ENCODE results near the gene MAP3K8. TPM values are rescaled to one million over a fixed set of nuclear protein-coding genes. Genes with fewer than 3 reads are reported as not detected.

Gene MAP3K8
- total and polyA plus RNA-seq, 2 of the 8 experiments (the other 6 are each of a cell fraction or from before 2014, with no cell fraction given), result 5.6 to 6.0 TPM

- 98% methylated on average over 2 of the region's 2 CpGs; no CpG with 5 or more reads in 1 of the 2 experiments for WGBS, 2 experiments (ENCODE audit: extremely low coverage in 1 of 2, insufficient coverage in 1 of 2, insufficient read length in 1 of 2, insufficient replicate concordance in 2 of 2, low coverage in 1 of 2, low lambda C conversion rate in 2 of 2, missing lambda C conversion rate in 1 of 2)
- Histone ChIP-seq H3K79me1 (ENCODE audit: low read depth, low read length) (no peaks in the 10 kb centered on the region), H2AFZ (ENCODE audit: low read length) (no peak overlapping the region), H2BK15ac (ENCODE audit: low read length) (no peak overlapping the region), H3K4me2 (ENCODE audit: insufficient read depth in 1 of 2, low read depth in 2 of 2, low read length in 2 of 2) (no peak overlapping the region), H4K5ac (ENCODE audit: insufficient read length, low read depth, low read length) (no peak overlapping the region), H3K14ac (ENCODE audit: insufficient read length) (no peak overlapping the region), H3K4me3 (ENCODE audit: extremely low read depth in 1 of 4, insufficient read depth in 2 of 4, low read depth in 3 of 4, low read length in 4 of 4) (no peak overlapping the region), H3K4ac (replicated peaks; ENCODE audit: insufficient read length, low read depth, low read length) (no peak overlapping the region), H2BK120ac (replicated peaks; ENCODE audit: low read depth, low read length) (no peak overlapping the region), H4K91ac (replicated peaks; ENCODE audit: insufficient read length, low read length) (no peak overlapping the region), H3K36me3 (ENCODE audit: control insufficient read depth in 2 of 4, insufficient read depth in 4 of 4, low read length in 3 of 4) (no peaks in the 10 kb centered on the region), H3K9ac (replicated peaks in 1 of 4; ENCODE audit: extremely low read depth in 1 of 4, low read depth in 3 of 4, low read length in 3 of 4) (no peak overlapping the region), H2BK20ac (ENCODE audit: low read length) (no peak overlapping the region), H4K20me1 (replicated peaks in 1 of 2; ENCODE audit: control insufficient read depth in 1 of 2, insufficient read depth in 2 of 2, low read length in 2 of 2) (no peaks in the 10 kb centered on the region), H2AK5ac (ENCODE audit: low read depth, low read length) (no peak overlapping the region), H3K23me2 (ENCODE audit: low read depth, low read length) (no peaks in the 10 kb centered on the region), H4K8ac (ENCODE audit: extremely low read depth, insufficient read depth, low read length) (no peak overlapping the region), H2BK12ac (ENCODE audit: low read depth, low read length) (no peak overlapping the region), H3K27ac (ENCODE audit: low read depth, low read length) (no peak overlapping the region), H3K79me2 (ENCODE audit: control insufficient read depth in 1 of 2, insufficient read depth in 2 of 2, low read length in 2 of 2) (no peaks in the 10 kb centered on the region), H3K9me3 (ENCODE audit: insufficient read depth in 2 of 2, low read depth in 1 of 2, low read length in 1 of 2) (no peaks in the 10 kb centered on the region), H3K56ac (replicated peaks; ENCODE audit: insufficient read length, low read depth, low read length) (no peak overlapping the region), H3K4me1 (replicated peaks in 1 of 4; ENCODE audit: control insufficient read depth in 3 of 4, insufficient read depth in 4 of 4, low read length in 3 of 4) (peaks cover 2 to 10% (median 7%) of the 10 kb centered on the region in 4 experiments; a peak in 6 of 7 replicates), H3K18ac (ENCODE audit: extremely low read depth, low read length) (no peak overlapping the region), H3K27me3 (replicated peaks in 1 of 4; ENCODE audit: control insufficient read depth in 3 of 4, extremely low read depth in 1 of 4, insufficient read depth in 3 of 4, low read length in 3 of 4) (no peaks in the 10 kb centered on the region), H3K23ac (ENCODE audit: insufficient read length) (no peak overlapping the region), H2BK5ac (ENCODE audit: low read depth, low read length) (no peak overlapping the region)
- ChIA-PET POLR2A (ENCODE audit: partially characterized antibody) (no interaction called here), CTCF (ENCODE audit: partially characterized antibody) (interaction anchor here (0.8 to 3.4 kb wide), 5 partner anchors 13 to 171 kb away, joined by 3 to 17 read pairs (median 3); no protein-coding TSS in a partner anchor)
- no peak for TF ChIP-seq CREB1 (IDR thresholded peaks at IDR 0.05)
- no peak for TF ChIP-seq EZH2 (IDR thresholded peaks at IDR 0.05; ENCODE audit: low read depth, low read length, severe bottlenecking)
- no peak for TF ChIP-seq SUZ12 (IDR thresholded peaks at IDR 0.05; ENCODE audit: low read length)
- TF ChIP-seq CBX8 (IDR thresholded peaks at IDR 0.05; ENCODE audit: borderline replicate concordance, low read depth, low read length), result no peak
- no peak for TF ChIP-seq SP4 (IDR thresholded peaks at IDR 0.05; ENCODE audit: low read length)
- no peak for TF ChIP-seq HDAC2 (IDR thresholded peaks at IDR 0.05; ENCODE audit: borderline replicate concordance in 1 of 2, low read depth in 2 of 2, low read length in 2 of 2)
- no peak for TF ChIP-seq E2F6 (IDR thresholded peaks at IDR 0.05)
- no peak for TF ChIP-seq SIN3A (conservative IDR thresholded peaks at IDR 0.05 in 1 of 2, IDR thresholded peaks at IDR 0.05 in 1 of 2; ENCODE audit: low read depth in 1 of 2, low read length in 2 of 2)
- DNase-seq (ENCODE audit: low read depth in 1 of 2, low spot score in 2 of 2) (no peak), FAIRE-seq (no peak)
Observed at GRCh38 chr10:30420266-30420665, 13.7 kb upstream of the MAP3K8 start.

All from H1 (cell line).